ENCODE measurements around the gene STBD1.

- TF ChIP-seq CTCF (IDR thresholded peaks at IDR 0.05; ENCODE audit: poor library complexity) (no peak), EZH2phosphoT487 (IDR thresholded peaks at IDR 0.05; ENCODE audit: low read depth, severe bottlenecking, unreplicated experiment) (no peak)
Measured at GRCh38 chr4:76342191-76342590, 35.7 kb downstream of the STBD1 start.
